Effector CD8-positive, alpha-beta T cell (primary cell): ENCODE data around the gene ARF5.

Source experiments
- DNase-seq: peaks from one replicate; lab custom pipeline; 2025; lab: John Stamatoyannopoulos, UW

The ARF5 gene

GRCh38 chr7:127588697-127589482, 679 bp downstream of the ARF5 start:
- no peak for DNase-seq

- no peak for DNase-seq
These were observed 1.7 kb downstream of the ARF5 start for GRCh38 chr7:127589896-127590295.

GRCh38 chr7:127591189-127591588, 3.0 kb downstream of the ARF5 start:
- no peak for DNase-seq

GRCh38 chr7:127591591-127591990, 3.4 kb downstream of the ARF5 start:
- DNase-seq, result no peak

- DNase-seq, result no peak
These were observed 4.3 kb downstream of the ARF5 start for GRCh38 chr7:127592550-127592949.

GRCh38 chr7:127594490-127594889, 6.3 kb downstream of the ARF5 start:
- DNase-seq, result no peak

GRCh38 chr7:127595737-127596136, 7.5 kb downstream of the ARF5 start:
- no peak for DNase-seq

GRCh38 chr7:127598318-127598717, 10.1 kb downstream of the ARF5 start:
- no peak for DNase-seq

- no peak for DNase-seq
These were observed 12.7 kb downstream of the ARF5 start for GRCh38 chr7:127600885-127601284.

- DNase-seq, result no peak
These were observed 20.2 kb downstream of the ARF5 start for GRCh38 chr7:127608446-127608845.

GRCh38 chr7:127609297-127609696, 21.1 kb downstream of the ARF5 start:
- no peak for DNase-seq

GRCh38 chr7:127612263-127612662, 24.1 kb downstream of the ARF5 start:
- DNase-seq, result no peak

- no peak for DNase-seq
These were observed 28.5 kb downstream of the ARF5 start for GRCh38 chr7:127616724-127617123.

GRCh38 chr7:127618042-127618441, 29.8 kb downstream of the ARF5 start, which contains the start of gene PAX4:
Gene PAX4, minus strand, starts transcription at chr7:127618142. Its CDS starts 2,214 bp downstream, at chr7:127615928.
- DNase-seq, result no peak

- no peak for DNase-seq
These were observed 30.6 kb downstream of the ARF5 start for GRCh38 chr7:127618775-127619174.

GRCh38 chr7:127619681-127620405, 31.6 kb downstream of the ARF5 start:
- DNase-seq, result no peak

GRCh38 chr7:127620406-127621233, 32.4 kb downstream of the ARF5 start:
- no peak for DNase-seq

- DNase-seq, result no peak
These were observed 37.1 kb downstream of the ARF5 start for GRCh38 chr7:127625331-127625730.

- DNase-seq, result no peak
These were observed 40.2 kb downstream of the ARF5 start for GRCh38 chr7:127628445-127628844.

GRCh38 chr7:127629268-127629854, 41.1 kb downstream of the ARF5 start:
- DNase-seq, result peak; percentile 9

- no peak for DNase-seq
These were observed 44.2 kb downstream of the ARF5 start for GRCh38 chr7:127632276-127632910.
